HEK293 (cell line): ENCODE data around the gene EARS2.
"Not testable (repeated sequence)": the region's sequence is repeated elsewhere in the genome, so short reads cannot be mapped to it uniquely, and the experiment has no call there.

Experiments used
- CTCF ChIP-seq: fragments of 450-650 bp; formaldehyde crosslinking; IDR thresholded peaks from 2 replicates; pipeline ENCODE4 v1.5.1; 2016; ENCODE audit warnings: missing biosample characterization, missing genetic modification characterization
- GLIS1 ChIP-seq: fragments of 450-650 bp; formaldehyde crosslinking; IDR thresholded peaks from 2 replicates; pipeline ENCODE4 v1.5.1; 2016; ENCODE audit warnings: missing biosample characterization, missing genetic modification characterization
- PRDM6 ChIP-seq: fragments of 450-650 bp; formaldehyde crosslinking; IDR thresholded peaks from 2 replicates; pipeline ENCODE4 v1.5.1; 2017; ENCODE audit warnings: missing biosample characterization, missing genetic modification characterization
- REST ChIP-seq: fragments of 450-650 bp; formaldehyde crosslinking; IDR thresholded peaks from 2 replicates; pipeline ENCODE4 v1.5.1; 2016; ENCODE audit warnings: missing biosample characterization, missing genetic modification characterization
- WT1 ChIP-seq: fragments of 450-650 bp; formaldehyde crosslinking; IDR thresholded peaks from 2 replicates; pipeline ENCODE4 v1.5.1; 2016; ENCODE audit warnings: missing biosample characterization, missing genetic modification characterization
- ZBTB49 ChIP-seq: fragments of 450-650 bp; formaldehyde crosslinking; IDR thresholded peaks from 2 replicates; pipeline ENCODE4 v1.5.1; 2016; ENCODE audit warnings: missing biosample characterization, missing genetic modification characterization, low read depth
- ZEB2 ChIP-seq: fragments of 450-650 bp; formaldehyde crosslinking; IDR thresholded peaks from 2 replicates; pipeline ENCODE4 v1.5.1; 2016; ENCODE audit warnings: missing biosample characterization, missing genetic modification characterization
- ZNF121 ChIP-seq: fragments of 450-650 bp; formaldehyde crosslinking; IDR thresholded peaks from 2 replicates; pipeline ENCODE4 v1.5.1; 2016; ENCODE audit warnings: missing biosample characterization, missing genetic modification characterization
- ZNF280D ChIP-seq: fragments of 450-650 bp; formaldehyde crosslinking; IDR thresholded peaks from 2 replicates; pipeline ENCODE4 v1.5.1; 2016; ENCODE audit warnings: missing biosample characterization, missing genetic modification characterization
- ZNF324 ChIP-seq: fragments of 450-650 bp; formaldehyde crosslinking; IDR thresholded peaks from 2 replicates; pipeline ENCODE4 v1.5.1; 2016; ENCODE audit warnings: missing biosample characterization, missing genetic modification characterization
- ZNF600 ChIP-seq: fragments of 450-650 bp; formaldehyde crosslinking; IDR thresholded peaks from 2 replicates; pipeline ENCODE4 v1.5.1; 2016; ENCODE audit warnings: missing biosample characterization, missing genetic modification characterization
- ZNF670 ChIP-seq: fragments of 450-650 bp; formaldehyde crosslinking; IDR thresholded peaks from 2 replicates; pipeline ENCODE4 v1.5.1; 2016; ENCODE audit warnings: missing biosample characterization, missing genetic modification characterization, low read depth

GRCh38 chr16:23510915-23511270 is 46.3 kb downstream of the EARS2 start:
- not testable (repeated sequence) for TF ChIP-seq PRDM6 (tag by site-specific recombination); WT1 (tag by site-specific recombination); REST (tag by site-specific recombination); CTCF (tag by site-specific recombination); ZBTB49 (tag by site-specific recombination); GLIS1; ZNF121 (tag by site-specific recombination); ZNF280D (tag by site-specific recombination); ZEB2 (tag by site-specific recombination); ZNF324 (tag by site-specific recombination); ZNF600 (tag by site-specific recombination); ZNF670 (tag by site-specific recombination)
